RKO (cell line): ENCODE data around the gene ZNF287.
"Not testable (repeated sequence)": the region's sequence is repeated elsewhere in the genome, so short reads cannot be mapped to it uniquely, and the experiment has no call there.

Experiments
- DNase-seq: peaks from one replicate; pipeline ENCODE4 v3.0.0-alpha.2; 2016; ENCODE audit warnings: low spot score

Gene ZNF287

DNA sequence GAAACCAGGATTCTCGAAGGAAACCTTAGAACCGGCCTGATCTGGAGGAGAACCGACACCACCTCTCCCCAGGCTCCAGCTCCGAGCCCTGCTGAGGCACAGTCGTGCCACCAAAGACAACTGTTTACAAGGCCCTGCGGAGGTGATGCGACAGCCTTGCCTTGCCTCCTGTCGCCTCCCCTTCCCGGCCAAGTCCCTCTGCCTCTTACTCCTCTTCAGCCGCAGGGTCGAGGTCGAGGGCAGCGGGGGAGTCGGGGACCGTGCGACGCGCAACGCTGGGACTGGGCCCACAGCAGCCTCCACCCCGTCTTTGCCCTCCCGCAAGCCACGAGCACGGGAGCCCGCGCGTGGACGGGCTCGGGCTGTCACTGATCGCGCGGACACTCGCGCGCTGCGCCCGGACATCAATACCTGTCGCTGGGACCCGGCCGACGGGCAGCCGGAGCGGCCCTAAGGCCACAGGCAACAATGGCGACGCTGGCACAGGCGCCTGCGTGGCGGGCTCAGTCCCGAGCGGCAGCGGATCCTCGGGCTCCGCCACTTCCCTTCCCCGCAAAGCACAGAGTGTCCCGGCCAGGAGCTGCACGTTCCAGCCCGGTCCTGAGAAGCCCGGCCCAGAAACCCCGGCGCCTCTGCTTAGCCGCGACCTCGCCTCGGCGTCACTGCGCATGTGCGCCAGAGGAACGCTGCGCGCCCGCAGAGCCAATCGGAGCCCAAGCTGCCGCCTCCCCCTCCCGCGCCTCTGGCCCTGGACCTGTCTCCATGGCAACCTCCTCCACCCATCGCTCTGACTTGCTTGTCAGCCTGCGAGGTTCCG is at the start of gene ZNF287:
TSS of gene ZNF287 (minus strand) at position 664 of the 817 bp plus-strand sequence. CDS start 1,473 bp downstream, outside the sequence.
- no peak for DNase-seq

DNA sequence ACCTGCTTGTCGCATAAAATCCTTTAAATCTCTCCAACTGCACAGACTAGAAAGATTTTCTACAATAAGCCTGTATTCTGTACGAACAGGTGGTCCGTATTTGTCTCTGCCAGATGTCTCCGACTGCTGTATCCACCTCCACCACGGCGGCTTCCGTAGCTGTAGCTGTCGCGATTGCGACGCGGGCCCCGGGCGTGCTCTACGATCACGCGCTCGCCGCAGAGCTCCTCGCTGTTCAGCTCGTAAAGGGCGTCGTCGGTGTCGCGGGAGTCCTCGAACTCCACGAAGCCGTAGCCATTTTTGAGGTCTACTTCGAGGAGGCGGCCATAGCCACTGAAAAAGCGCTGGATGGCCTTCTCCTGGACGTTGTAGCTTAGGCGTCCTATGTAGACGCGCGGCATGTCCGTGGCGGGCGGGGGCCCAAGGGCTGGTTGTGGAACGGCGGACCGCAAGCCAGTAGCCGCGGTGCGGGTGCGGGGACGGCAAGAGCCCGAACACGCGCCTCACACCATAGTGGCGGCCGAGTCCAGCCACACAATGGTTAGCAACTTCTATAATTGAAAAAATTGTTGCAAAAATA is 48.6 kb upstream of the ZNF287 start:
- DNase-seq, result no peak

DNA sequence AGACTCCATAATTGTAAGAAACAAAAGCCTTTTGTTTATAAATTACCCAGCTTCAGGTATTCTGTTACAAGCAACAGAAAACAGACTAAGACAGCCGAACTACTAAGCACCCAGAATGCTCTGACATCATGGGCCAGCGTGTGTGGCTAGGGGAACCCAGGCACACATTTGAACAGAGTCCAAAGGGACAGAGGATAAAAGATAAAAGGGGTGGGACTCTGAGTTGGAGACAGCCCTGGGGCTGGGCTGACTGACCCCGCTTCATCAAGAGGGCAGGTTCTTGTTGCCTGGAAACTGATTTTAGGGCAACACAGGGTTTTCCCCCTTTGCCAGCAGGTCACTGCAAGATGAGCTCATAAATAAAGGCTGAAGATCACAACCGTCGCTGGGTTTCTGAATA is 30.5 kb upstream of the ZNF287 start:
- no peak for DNase-seq

DNA sequence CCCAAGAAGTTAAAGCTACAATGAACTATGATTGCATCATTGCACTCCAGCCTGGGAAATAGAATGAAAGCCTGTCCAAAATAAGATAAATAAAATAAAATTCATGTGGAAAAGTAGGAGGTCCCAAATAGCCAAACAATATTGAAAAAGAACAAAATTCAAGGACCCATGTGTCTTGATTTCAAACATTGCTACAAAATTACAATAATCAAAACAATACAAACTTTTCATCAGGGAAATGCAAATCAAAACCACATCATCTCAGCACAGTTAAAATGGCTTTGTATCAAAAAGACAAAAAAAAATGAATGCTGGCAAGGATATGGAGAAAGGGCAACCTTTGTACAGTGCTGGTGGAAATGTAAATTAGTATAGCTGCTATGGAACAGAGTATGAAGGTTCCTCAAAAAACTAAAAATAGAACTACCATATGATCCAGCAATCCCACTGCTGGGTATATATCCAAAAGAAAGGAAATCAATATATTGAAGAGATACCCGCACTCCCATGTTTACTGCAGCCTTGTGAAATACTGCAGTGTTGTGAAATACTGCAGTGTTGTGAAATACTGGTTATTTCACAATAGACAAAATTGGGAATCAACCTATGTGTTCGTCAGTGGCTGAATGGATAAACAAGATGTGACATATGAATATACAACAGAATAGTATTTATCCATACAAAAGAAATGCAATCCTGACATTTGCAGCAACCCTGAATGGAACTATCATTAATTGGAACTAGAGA is 24.5 kb upstream of the ZNF287 start:
- DNase-seq, result no peak

DNA sequence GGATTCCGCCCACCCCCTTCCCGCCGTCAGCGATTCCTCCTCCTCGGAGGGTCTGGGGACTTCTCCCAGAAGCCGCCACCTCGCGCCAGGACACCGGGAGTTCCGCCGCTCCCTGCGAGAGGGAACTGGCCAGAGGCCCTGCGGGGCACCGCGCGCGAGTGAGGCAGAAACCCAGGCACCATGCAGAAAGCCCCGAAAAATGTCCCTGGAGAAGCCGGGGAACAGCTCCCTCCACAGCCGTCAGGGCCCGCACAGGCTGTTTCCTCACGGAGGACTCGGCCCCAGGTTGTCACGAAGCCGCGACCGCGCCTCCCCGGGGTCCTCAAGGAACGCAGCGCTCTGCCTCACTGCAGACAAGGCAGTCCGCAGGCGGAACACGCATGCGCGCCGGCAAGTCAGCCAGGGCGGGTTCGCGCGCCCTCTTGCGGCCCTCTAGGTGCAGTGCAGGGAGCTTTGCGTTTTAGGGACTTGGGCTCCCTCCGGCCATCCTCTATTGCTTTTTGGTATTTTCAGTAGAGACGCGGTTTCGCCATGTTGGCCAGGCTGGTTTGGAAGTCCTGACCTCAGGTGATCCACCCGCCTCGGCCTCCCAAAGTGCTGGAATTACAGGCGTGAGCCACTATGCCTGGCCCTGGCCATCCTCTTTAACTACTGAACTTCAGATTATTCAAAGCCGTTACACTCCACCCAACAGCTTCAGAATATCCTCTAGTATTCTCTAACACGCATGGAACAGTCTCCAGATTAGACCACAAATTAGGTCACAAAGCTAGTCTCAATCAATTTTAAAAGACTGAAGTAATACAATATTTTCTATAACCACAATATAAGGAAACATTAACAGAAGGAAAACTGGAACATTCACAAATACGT is 20.3 kb upstream of the ZNF287 start:
- peak; percentile 92 for DNase-seq

DNA sequence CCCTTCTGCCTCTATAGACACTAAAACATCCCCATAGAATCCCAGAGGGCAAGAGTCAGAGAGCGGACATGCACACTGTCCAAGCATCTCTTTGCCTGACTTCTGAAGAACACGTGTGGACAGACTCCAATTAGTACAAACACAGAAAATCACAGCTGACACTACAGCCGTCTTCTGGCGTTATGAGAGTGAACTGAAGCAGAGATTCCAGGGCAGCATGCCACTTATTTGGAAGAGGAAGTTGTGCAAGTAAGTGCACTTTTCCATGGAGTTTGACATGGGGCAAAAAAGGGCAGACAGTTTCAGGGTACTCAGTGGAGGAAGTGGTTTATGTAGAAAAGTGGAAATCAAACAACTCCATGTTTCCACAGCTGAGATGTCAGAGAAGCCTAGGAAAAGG is 16.8 kb upstream of the ZNF287 start:
- no peak for DNase-seq

DNA sequence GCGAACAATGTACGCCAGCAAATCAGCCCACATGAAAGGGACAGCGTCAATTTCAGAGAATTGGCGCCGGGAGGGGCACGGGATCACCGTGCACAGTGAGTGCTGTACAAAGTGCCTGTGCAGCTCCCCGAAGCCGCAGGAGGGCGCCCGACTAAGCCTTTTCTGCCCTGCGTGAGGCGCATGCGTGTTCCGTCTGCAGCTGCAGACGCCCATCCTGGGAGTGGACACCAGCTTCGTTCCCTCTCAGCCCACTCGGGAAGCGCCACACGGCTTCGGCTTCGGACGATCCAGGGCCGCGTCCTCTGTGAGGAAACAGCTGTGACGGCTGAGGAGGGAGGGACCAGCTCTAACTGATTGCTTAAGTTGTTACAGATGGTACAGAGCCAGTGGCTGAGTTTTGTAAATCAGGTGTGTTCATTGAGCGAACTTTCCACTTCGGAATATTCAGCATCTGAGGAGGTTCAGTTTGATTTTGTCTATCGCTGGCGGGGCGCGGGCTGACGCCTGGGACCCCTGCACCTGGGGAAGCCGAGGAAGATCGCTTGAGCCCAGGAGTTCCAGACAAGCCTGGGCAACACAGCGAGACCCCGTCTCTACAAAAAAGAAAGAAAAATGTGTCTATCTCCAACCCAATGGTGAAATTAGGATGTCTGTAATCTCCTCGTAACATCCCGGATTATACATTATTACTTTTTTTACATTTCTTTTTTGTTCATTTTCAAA is 15.4 kb upstream of the ZNF287 start:
- DNase-seq, result peak; percentile 93

DNA sequence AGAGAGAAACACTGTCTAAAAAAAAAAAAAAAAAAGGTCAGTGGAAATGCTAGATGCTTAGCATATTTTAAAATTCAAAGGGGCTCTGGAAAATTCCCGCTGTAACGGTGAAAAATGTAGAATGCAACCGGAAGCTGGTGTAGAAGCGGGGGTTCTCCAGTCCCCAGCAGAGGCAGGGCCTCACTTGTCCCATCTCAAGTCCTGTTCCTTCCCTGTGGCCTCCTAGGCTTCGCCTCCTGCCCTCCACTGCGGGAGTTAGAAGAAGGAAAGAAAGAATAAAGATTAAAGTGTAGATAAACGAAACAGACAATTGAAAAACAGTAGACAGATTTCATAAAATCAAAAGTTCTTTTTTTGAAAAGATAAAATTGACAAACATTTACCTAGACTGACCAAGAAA is 14.8 kb upstream of the ZNF287 start:
- no peak for DNase-seq

DNA sequence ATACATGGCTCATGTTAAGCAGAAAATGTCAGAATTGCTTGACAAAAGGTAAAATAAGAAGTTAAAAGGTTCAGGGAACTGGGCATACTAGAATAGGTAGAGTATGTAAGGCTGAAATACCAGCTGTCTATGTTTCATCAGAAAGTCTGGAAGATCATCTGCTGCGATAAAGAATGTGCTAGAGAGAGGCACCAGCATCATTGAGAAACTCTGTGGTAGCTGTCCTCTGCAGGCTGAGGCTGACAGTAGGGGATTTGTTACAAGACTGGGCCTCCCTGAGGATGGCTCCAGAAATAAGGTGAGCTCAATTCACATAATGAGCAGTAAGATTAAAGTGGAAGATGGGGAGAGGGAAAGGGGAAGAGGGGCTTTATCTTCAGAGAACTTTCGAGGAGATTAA is 4.5 kb upstream of the ZNF287 start:
- DNase-seq, result no peak

DNA sequence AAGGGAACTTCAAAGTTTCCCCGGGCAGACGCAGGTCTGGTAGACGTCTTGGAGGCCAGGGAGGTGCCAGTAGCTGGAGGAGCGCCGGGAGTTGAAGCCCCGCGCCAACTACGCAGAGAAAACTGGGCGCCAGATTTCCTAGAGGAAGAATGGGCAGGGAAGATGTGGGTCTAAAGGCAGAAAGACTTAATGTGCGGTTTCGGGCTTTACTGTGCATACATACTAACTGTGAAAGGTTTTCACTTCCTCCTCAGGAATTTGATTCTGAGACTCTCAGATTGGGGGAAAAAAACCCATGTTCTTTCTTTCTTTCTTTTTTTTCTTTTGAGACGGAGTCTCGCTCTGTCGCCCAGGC is 331 bp upstream of the ZNF287 start:
- DNase-seq, result no peak

DNA sequence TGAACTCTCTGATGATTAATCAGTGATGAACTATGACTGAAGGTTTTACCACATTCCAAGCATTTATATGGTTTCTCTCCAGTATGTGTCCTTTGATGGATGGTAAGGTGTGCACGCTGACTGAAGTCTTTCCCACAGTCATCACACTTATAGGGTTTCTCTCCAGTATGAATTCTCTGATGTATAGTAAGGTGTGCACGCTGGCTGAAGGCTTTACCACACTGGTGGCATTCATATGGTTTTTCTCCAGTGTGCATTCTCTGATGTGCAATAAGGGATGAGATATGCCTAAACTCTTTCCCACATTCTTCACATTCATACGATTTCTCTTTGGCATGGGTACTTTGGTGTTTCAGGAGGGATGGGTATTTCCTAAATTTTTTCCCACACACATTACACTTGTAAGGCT is 16.4 kb downstream of the ZNF287 start:
- DNase-seq, result no peak

DNA sequence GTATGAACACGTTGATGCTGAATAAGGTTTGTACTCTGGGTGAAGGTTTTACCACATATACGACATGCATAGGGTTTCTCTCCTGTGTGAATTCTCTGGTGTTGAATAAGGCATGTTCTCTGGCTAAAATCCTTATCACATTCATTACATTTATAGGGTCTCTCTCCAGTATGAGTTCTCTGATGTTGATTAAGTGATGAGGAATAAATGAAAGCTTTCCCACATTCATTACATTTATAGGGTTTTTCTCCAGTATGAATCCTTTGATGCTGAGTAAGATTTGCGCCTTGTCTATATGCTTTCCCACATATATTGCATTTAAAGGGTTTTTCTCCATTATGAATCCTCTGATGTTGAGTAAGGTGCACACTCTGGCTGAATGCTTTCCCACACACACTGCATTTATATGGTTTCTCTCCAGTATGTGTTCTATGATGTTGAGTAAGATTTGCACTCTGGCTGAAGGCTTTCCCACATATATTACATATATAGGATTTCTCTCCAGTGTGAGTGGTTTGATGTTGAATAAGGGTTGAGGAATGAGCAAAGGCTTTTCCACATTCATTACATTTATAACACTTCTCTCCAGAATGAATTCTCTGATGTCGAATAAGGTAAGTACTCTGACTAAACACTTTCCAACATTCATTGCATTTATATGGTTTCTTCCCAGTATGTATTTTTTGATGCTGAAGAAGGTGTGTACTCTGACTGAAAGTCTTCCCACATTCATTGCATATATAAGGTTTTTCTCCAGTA is 16.9 kb downstream of the ZNF287 start:
- DNase-seq, result no peak

DNA sequence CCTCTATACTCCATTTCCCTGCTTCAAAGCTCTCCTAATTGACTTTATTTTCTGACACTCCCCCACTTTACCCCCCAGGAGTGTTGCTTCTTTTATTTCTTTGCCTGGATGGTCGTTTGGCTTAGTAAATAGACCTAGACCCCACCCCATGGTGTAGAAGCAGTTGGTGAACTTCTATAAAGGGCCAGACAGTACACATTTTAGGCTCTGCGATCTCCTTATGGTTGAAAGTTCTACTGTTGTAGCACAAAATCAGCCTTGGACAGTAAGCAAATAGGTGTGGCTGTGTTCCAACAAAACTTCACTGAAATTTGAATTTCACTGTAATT is 31.9 kb downstream of the ZNF287 start:
- DNase-seq, result no peak

DNA sequence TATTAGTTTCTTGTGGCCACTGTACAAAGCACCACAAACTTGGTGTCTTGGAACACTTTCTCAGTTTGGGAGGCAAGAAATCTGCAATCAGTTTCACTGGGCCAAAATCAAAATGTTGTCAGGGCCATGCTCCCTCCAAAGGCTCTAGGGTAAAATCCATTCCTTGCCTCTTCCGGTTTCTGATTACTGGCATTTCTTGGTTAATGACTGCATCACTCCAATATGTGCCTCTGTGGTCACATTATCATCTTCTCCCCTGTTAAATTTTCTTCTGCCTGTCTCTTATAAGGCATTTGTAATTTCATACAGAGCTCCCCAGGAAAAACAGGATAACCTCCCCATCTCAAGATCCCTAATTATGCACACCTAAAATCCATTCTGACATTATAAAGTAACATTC is 34.8 kb downstream of the ZNF287 start:
- no peak for DNase-seq

DNA sequence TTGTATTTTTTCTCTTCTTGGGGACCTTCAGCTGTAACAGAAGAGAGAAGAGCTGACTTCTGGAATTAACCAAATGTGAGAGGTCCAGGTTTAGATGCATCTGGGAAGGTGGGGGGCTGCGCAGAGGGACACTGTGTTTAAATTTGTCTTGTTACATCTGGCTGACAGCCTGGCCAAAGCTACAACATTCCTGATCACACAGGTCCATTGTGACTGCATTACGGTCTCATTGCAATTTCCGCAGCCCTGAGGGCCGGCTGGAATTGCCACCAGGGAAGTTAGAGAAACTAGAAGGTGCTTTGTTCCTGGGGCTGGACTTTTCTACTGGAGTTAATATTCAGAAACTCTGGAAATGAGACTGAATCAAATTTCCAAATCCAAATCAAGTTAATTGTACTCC is 39.1 kb downstream of the ZNF287 start:
- no peak for DNase-seq

DNA sequence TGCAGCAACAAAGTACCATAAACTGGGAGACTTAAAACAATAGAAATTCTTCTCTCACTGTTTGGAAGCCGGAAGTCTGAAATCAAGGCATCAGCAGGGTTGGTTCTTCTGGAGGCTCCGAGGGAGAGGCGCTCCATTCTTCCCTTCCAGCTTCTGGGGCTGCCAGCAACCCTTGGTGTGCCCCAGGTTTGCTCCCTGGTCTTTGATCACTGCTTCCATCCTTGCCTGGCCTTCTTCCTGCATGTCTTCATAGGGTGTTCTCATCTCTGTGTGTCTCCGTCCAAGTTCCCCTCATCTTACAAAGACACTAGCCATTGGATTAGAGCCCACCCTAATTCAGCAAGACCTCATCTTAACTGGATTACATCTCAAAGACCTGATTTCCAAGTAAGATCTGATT is 41.7 kb downstream of the ZNF287 start:
- DNase-seq, result no peak

DNA sequence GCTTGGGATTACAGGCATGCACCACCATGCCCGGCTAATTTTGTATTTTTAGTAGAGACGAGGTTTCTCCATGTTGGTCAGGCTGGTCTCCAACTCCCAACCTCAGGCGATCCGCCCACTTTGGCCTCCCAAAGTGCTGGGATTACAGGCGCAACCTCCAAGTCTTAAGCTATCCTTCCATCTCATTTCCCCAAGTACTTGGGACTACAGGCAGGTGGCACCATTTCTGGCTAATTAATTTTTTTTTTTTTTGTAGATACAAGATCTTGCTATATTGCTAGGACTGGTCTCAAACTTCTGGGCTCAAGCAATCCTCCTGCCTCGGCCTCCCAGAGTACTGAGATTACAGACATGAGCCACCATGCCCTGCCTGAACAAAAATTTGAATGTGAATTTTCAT is 43.4 kb downstream of the ZNF287 start:
- not testable (repeated sequence) for DNase-seq

DNA sequence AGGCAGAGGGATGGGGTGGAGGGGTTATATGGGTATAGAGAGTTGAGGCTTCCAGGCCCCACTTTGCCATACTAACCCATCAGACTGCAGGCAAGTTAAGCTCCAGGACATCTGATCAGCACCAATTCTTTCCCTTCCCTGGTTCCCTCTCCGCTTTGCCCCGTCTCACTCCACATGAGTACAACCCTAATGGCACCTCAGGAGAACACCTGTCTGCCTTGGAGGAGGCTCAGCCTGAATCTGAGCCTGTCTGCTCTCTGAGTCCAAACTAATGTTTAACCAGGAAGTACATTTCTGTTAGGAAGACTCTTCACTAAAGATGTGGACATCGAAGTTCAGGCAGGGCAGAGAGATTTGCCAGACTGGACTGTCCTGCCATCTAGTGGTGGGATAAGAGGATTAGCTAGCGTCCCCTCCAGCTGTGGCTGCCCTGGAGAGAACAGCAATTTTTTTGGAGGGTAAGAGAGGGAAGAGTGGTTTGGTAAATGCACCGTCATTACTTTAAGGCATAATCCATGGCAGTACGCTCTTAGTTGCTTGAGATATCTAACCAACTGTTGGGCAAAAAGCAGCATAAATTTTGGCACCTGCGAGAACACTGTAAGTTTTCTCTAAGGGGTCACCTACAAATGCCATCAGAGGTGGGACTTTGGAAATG is 47.8 kb downstream of the ZNF287 start:
- DNase-seq, result peak; percentile 91

DNA sequence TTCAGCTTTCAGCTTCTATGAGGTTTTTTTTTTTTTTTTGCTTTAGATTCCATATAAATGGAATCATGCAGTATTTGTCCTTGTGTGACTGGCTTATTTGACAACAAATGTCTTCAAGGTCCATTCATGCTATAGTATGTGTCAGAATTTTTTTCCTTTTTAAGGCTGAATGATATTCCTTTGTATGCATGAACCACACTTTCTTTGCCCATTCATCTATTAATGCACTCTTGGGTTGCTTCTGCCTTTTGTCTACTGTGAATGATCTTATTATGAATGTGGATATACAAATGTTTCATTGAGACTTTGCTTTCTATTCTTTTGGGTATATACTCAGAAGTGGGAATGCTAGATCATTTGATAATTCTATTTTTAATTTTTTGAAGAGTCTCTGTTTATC is 50.0 kb downstream of the ZNF287 start:
- no peak for DNase-seq

DNA sequence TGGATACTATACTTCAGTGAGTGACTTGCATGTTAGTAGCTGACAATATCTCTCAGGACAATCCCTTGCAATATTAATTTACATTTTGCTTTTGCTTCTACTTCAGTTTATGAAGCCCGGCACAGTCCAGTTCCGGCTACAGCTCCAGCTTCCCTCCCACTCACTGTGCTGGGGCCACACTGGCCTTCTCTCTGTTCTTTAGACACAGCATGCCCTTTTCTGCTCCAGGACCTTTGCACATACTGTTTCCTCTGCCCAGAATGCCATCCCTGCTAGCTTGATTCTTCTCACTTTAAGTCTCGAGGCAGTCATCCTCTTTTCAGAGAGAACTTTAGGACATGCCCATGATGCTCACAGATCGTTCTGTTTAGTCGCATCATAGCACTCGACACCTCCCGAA is 51.5 kb downstream of the ZNF287 start:
- no peak for DNase-seq
